Activated naive CD4-positive, alpha-beta T cell treated with anti-CD3 and anti-CD28 coated beads for 36 hours (primary cell): ENCODE results near the gene CMAS. TPM values are rescaled to one million over a fixed set of nuclear protein-coding genes. Genes with fewer than 3 reads are reported as not detected.
A peak's percentile ranks its signal among the peaks of the same experiment; 100 is the strongest.
"Not testable (repeated sequence)": the region's sequence is repeated elsewhere in the genome, so short reads cannot be mapped to it uniquely, and the experiment has no call there.

Experiments
- CTCF ChIA-PET: fragments of 350-600 bp; sonication (Branson Sonifier 250); formaldehyde crosslinking; loops from one replicate; lab custom pipeline; 2021; ENCODE audit warnings: antibody characterized with exemption; lab: Charles Lee
- DNase-seq: peaks from one replicate; pipeline ENCODE4 v3.0.0-alpha.2; 2020
- H3K27ac Mint-ChIP-seq: one replicate; pipeline ENCODE4 v1.8.0; 2021; ENCODE audit warnings: mild to moderate bottlenecking, mixed read lengths
- H3K27me3 Mint-ChIP-seq: one replicate; pipeline ENCODE4 v1.8.0; 2021; ENCODE audit warnings: low read depth, mixed read lengths
- H3K36me3 Mint-ChIP-seq: one replicate; pipeline ENCODE4 v1.8.0; 2021; ENCODE audit warnings: low read depth, mixed read lengths
- H3K4me1 Mint-ChIP-seq: one replicate; pipeline ENCODE4 v1.8.0; 2021; ENCODE audit warnings: low read depth, mixed read lengths
- H3K4me3 Mint-ChIP-seq: one replicate; pipeline ENCODE4 v1.8.0; 2021; ENCODE audit warnings: mild to moderate bottlenecking, moderate library complexity, mixed read lengths
- H3K9me3 Mint-ChIP-seq: one replicate; pipeline ENCODE4 v1.8.0; 2021; ENCODE audit warnings: mixed read lengths
- intact Hi-C: fragments of 100-400 bp; cut with micrococcal nuclease; formaldehyde crosslinking; loops from one replicate; pipeline ENCODE4 v1.15.1; 2023
- total RNA-seq, 2 experiments: library from RNA; stranded (reverse); gene quantifications; one replicate each; pipeline ENCODE4 v1.2.3, GENCODE V29; 2021

CMAS gene
- total RNA-seq, 2 experiments from 2014 or later: 47.3 to 48.5 TPM

- H3K4me3 Mint-ChIP-seq: no peak overlapping the region
These were observed 42.9 kb downstream of the CMAS start for GRCh38 chr12:22088886-22089285.

GRCh38 chr12:22089486-22089885, 43.5 kb downstream of the CMAS start:
- Mint-ChIP-seq H3K36me3 (no peaks in the 10 kb centered on the region), H3K4me1 (no peaks in the 10 kb centered on the region), H3K27ac (no peak overlapping the region), H3K4me3 (no peak overlapping the region), H3K27me3 (no peaks in the 10 kb centered on the region), H3K9me3 (no peaks in the 10 kb centered on the region)
- CTCF ChIA-PET: no interaction called here
- no peak for DNase-seq
- intact Hi-C loops: loop anchor here (10.0 kb wide), 1 partner anchor 395 kb away; no protein-coding TSS in a partner anchor

More at GRCh38 chr12:22088886-22089285, 42.9 kb downstream of the CMAS start:
- H3K9me3 Mint-ChIP-seq: no peaks in the 10 kb centered on the region
- H3K36me3 Mint-ChIP-seq: no peaks in the 10 kb centered on the region
- CTCF ChIA-PET: no interaction called here
- intact Hi-C loops: loop anchor here (10.0 kb wide), 1 partner anchor 394 kb away; no protein-coding TSS in a partner anchor
- no peak overlapping the region for H3K27ac Mint-ChIP-seq
- DNase-seq: no peak
- no peaks in the 10 kb centered on the region for H3K27me3 Mint-ChIP-seq
- no peaks in the 10 kb centered on the region for H3K4me1 Mint-ChIP-seq

GRCh38 chr12:22099062-22099461, 53.0 kb downstream of the CMAS start:
- H3K27ac Mint-ChIP-seq, H3K4me3 Mint-ChIP-seq, H3K9me3 Mint-ChIP-seq, H3K27me3 Mint-ChIP-seq, DNase-seq, intact Hi-C loops, H3K36me3 Mint-ChIP-seq: not testable (repeated sequence)
- peaks cover 14% of the 10 kb centered on the region for H3K4me1 Mint-ChIP-seq
- CTCF ChIA-PET: interaction anchor here (0.9 to 3.3 kb wide), 5 partner anchors 23 to 361 kb away, joined by 3 to 14 read pairs (median 5); no protein-coding TSS in a partner anchor

GRCh38 chr12:22100958-22101748, 55.1 kb downstream of the CMAS start:
- intact Hi-C loops: loop anchor here (1.0 to 10.0 kb wide), 9 partner anchors 18 to 524 kb away; partner anchors contain the start of genes C2CD5 and ETNK1
- CTCF ChIA-PET: interaction anchor here (0.6 to 3.3 kb wide), 20 partner anchors 19 to 408 kb away, joined by 3 to 14 read pairs (median 3); no protein-coding TSS in a partner anchor
- H3K4me3 Mint-ChIP-seq: no peak overlapping the region
- no peaks in the 10 kb centered on the region for H3K9me3 Mint-ChIP-seq
- peaks cover 14% of the 10 kb centered on the region for H3K4me1 Mint-ChIP-seq
- no peaks in the 10 kb centered on the region for H3K27me3 Mint-ChIP-seq
- DNase-seq: peak; percentile 76
- H3K36me3 Mint-ChIP-seq: no peaks in the 10 kb centered on the region
- H3K27ac Mint-ChIP-seq: no peak overlapping the region

- CTCF ChIA-PET: interaction anchor here (0.5 to 3.3 kb wide), 17 partner anchors 19 to 469 kb away, joined by 3 to 14 read pairs (median 4); no protein-coding TSS in a partner anchor
- Mint-ChIP-seq H3K36me3 (no peaks in the 10 kb centered on the region), H3K27me3 (no peaks in the 10 kb centered on the region), H3K9me3 (no peaks in the 10 kb centered on the region), H3K4me3 (no peak overlapping the region), H3K4me1 (peaks cover 14% of the 10 kb centered on the region), H3K27ac (peak overlapping the region; percentile 55)
- intact Hi-C loops: loop anchor here (1.0 to 10.0 kb wide), 9 partner anchors 18 to 523 kb away; partner anchors contain the start of genes C2CD5 and ETNK1
- DNase-seq: peak; percentile 71
These were observed 55.8 kb downstream of the CMAS start for GRCh38 chr12:22101749-22102243.

- Mint-ChIP-seq H3K4me3 (no peak overlapping the region), H3K9me3 (no peaks in the 10 kb centered on the region), H3K27ac (no peak overlapping the region), H3K27me3 (no peaks in the 10 kb centered on the region), H3K4me1 (peaks cover 15% of the 10 kb centered on the region), H3K36me3 (no peaks in the 10 kb centered on the region)
- CTCF ChIA-PET: no interaction called here
- no peak for DNase-seq
- intact Hi-C loops: loop anchor here (5.0 to 10.0 kb wide), 4 partner anchors 164 to 521 kb away; partner anchors contain the start of genes C2CD5 and ETNK1
These were observed 57.4 kb downstream of the CMAS start for GRCh38 chr12:22103418-22103817.

- CTCF ChIA-PET: no interaction called here
- intact Hi-C loops: loop anchor here (10.0 kb wide), 1 partner anchor 519 kb away; the partner anchor contains the start of gene ETNK1
- Mint-ChIP-seq H3K9me3 (no peaks in the 10 kb centered on the region), H3K4me3 (no peak overlapping the region), H3K36me3 (no peaks in the 10 kb centered on the region), H3K27ac (no peak overlapping the region), H3K27me3 (no peaks in the 10 kb centered on the region), H3K4me1 (peaks cover 36% of the 10 kb centered on the region)
- DNase-seq: no peak
These were observed 59.5 kb downstream of the CMAS start for GRCh38 chr12:22105542-22105941.

GRCh38 chr12:22110176-22110575, 64.2 kb downstream of the CMAS start:
- intact Hi-C loops: loop anchor here (2.0 kb wide), 1 partner anchor 17 kb away; no protein-coding TSS in a partner anchor
- Mint-ChIP-seq H3K27me3 (no peaks in the 10 kb centered on the region), H3K4me1 (peaks cover 23% of the 10 kb centered on the region), H3K27ac (peak overlapping the region; percentile 58), H3K36me3 (no peaks in the 10 kb centered on the region), H3K4me3 (no peak overlapping the region), H3K9me3 (no peaks in the 10 kb centered on the region)
- peak; percentile 43 for DNase-seq
- CTCF ChIA-PET: no interaction called here

Other genes starting within 250 kb of the CMAS start
- not detected for gene ABCC9, start 104.8 kb upstream of the CMAS start, total RNA-seq